Measurements from ENCODE around the gene SLC12A3. TPM values are rescaled to one million over a fixed set of nuclear protein-coding genes. Genes with fewer than 3 reads are reported as not detected.

The SLC12A3 gene
- under 0.01 TPM in 1 of 2 replicates, not detected in the other for total RNA-seq

DNA sequence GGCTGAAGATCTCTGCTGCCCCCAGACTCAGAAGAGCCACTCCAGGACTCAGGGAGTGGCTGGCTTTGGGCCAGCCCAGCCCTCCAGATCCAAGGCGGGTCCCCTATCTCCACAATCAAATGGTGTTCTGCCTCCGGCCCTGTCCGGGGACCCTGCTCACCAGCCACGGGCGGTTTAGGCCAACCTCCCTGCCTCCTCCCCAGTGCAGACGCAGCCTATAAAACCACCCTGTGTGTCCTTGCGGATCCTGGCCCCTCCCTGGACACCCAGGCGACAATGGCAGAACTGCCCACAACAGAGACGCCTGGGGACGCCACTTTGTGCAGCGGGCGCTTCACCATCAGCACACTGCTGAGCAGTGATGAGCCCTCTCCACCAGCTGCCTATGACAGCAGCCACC is at the start of gene SLC12A3:
TSS of gene SLC12A3 (plus strand) at position 248 of the 400 bp plus-strand sequence. CDS start at position 277, 29 bp downstream.

DNA sequence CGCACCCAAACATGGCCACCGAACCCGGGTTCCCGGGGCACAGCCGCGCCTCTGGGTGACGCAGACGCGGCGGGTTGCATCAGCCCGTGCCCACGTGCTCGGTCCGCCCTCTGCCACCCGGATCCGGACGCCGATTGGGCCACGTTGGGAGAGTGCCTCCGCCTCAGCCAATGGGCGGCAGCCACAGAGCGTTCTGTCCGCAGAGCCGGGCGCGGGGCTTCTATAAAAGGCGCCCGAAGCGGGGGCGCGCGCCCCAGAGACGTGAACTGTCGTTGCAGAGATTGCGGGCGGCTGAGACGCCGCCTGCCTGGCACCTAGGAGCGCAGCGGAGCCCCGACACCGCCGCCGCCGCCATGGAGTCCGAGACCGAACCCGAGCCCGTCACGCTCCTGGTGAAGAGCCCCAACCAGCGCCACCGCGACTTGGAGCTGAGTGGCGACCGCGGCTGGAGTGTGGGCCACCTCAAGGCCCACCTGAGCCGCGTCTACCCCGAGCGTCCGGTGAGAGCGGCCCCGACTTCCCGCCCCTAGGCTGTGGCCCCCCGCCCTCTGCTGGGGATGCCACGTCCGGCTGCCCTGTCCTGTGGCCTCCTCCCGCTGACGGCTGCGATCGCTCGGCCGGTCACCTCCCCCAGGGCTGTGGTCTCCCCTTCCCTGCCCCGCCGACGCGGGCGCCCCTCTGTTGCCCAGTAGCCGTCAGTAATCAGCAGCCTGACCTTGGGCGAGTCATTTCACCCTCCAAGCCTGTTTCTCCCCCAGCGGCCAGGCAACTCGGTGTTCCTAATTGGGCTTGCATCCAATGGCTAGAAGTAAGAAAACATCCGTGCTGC is 67.1 kb downstream of the SLC12A3 start, which contains the start of gene HERPUD1:
TSS of gene HERPUD1 (plus strand) at position 251 of the 829 bp plus-strand sequence. CDS start at position 354, 103 bp downstream.

DNA sequence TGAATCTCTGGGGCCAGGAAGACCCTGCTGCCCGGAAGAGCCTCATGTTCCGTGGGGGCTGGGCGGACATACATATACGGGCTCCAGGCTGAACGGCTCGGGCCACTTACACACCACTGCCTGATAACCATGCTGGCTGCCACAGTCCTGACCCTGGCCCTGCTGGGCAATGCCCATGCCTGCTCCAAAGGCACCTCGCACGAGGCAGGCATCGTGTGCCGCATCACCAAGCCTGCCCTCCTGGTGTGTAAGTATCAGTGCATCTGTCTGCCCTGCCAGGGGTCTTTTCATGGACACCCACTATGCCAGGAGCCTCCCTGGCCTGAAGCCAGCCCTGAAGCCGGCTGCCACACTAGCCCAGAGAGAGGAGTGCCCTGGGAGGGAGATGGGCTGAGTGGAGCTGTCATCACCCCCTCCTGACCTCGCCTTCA is 96.9 kb downstream of the SLC12A3 start, which contains the start of gene CETP:
TSS of gene CETP (plus strand) at position 100 of the 431 bp plus-strand sequence. CDS start at position 130, 30 bp downstream.

Other genes starting within 250 kb of the SLC12A3 start
- 109 and 132 TPM in 2 replicates for gene MT1E, start 239.4 kb upstream of the SLC12A3 start, total RNA-seq
- gene MT1M, start 232.5 kb upstream of the SLC12A3 start, total RNA-seq, result 0.50 and 1.8 TPM in 2 replicates
- 3.9 and 7.7 TPM in 2 replicates for gene MT1A, start 226.5 kb upstream of the SLC12A3 start, total RNA-seq
- not detected in 2 replicates for gene MT1B, start 213.3 kb upstream of the SLC12A3 start, total RNA-seq
- 0.22 TPM in 1 of 2 replicates, not detected in the other for gene MT1F, start 207.2 kb upstream of the SLC12A3 start, total RNA-seq
- gene MT1G, start 197.1 kb upstream of the SLC12A3 start, total RNA-seq, result 0.55 TPM in 1 of 2 replicates, not detected in the other
- gene MT1H, start 195.4 kb upstream of the SLC12A3 start, total RNA-seq, result not detected in 2 replicates
- 12.6 and 16.9 TPM in 2 replicates for gene MT1X, start 182.7 kb upstream of the SLC12A3 start, total RNA-seq
- 50.7 and 106 TPM in 2 replicates for gene NUP93, start 135.1 kb upstream of the SLC12A3 start, total RNA-seq
- 113 and 367 TPM in 2 replicates for gene HERPUD1, start 66.9 kb downstream of the SLC12A3 start, total RNA-seq
- gene CETP, start 96.7 kb downstream of the SLC12A3 start, total RNA-seq, result not detected in 2 replicates
- 16.7 and 22.2 TPM in 2 replicates for gene NLRC5, start 124.3 kb downstream of the SLC12A3 start, total RNA-seq
- gene CPNE2, start 227.4 kb downstream of the SLC12A3 start, total RNA-seq, result 14.6 and 20.4 TPM in 2 replicates

Data from uterine smooth muscle cell (primary cell).